Colonic mucosa (tissue), 4 donors: ENCODE results near the gene GID8. TPM values are rescaled to one million over a fixed set of nuclear protein-coding genes. Genes with fewer than 3 reads are reported as not detected.

ENCODE experiments used
- DNase-seq: peaks from one replicate; pipeline ENCODE4 v3.0.0-alpha.2; 2020
- H3K27ac ChIP-seq: fragments of 200-600 bp; one replicate; pipeline ENCODE4 v1.8.0; 2021
- H3K27me3 ChIP-seq: fragments of 200-600 bp; one replicate; pipeline ENCODE4 v1.8.0; 2021
- H3K36me3 ChIP-seq: fragments of 200-600 bp; one replicate; pipeline ENCODE4 v1.8.0; 2021
- H3K4me1 ChIP-seq: fragments of 200-600 bp; one replicate; pipeline ENCODE4 v1.8.0; 2021; ENCODE audit warnings: mild to moderate bottlenecking
- H3K4me3 ChIP-seq: fragments of 200-600 bp; one replicate; pipeline ENCODE4 v1.8.0; 2021
- H3K9ac ChIP-seq, 2 donors: one replicate each; pipeline ENCODE4 v1.7.0; 2013; ENCODE audit warnings: control low read depth in 2 of 2, low read depth in 2 of 2, low read length in 2 of 2
- H3K9me3 ChIP-seq: fragments of 200-600 bp; one replicate; pipeline ENCODE4 v1.8.0; 2021
- CTCF ChIP-seq: fragments of 200-600 bp; IDR thresholded peaks from one replicate; pipeline ENCODE4 v1.8.0; 2022; ENCODE audit warnings: antibody characterized with exemption, mild to moderate bottlenecking
- intact Hi-C: fragments of 100-400 bp; cut with DNase I; formaldehyde crosslinking; loops from one replicate; pipeline ENCODE4 v1.14.1; 2022
- total RNA-seq, 2 donors: library from RNA; stranded (reverse); fragmentation: NEBNext Ultra II Directional in 1 of 2; extraction: Animal tissue kit (Norgen Biotek cat#: 25700) in 1 of 2; gene quantifications; one replicate each; pipeline ENCODE4 v1.2.1, GENCODE V29; 2021
- donor health status: healthy.
- donor health status: DM: no; HTN: no; CAD: no.
- donor health status: DM: no; HTN: no; CAD: no.

The GID8 gene
- total RNA-seq, 2 donors from 2014 or later, result 37.3 to 40.4 TPM

DNA sequence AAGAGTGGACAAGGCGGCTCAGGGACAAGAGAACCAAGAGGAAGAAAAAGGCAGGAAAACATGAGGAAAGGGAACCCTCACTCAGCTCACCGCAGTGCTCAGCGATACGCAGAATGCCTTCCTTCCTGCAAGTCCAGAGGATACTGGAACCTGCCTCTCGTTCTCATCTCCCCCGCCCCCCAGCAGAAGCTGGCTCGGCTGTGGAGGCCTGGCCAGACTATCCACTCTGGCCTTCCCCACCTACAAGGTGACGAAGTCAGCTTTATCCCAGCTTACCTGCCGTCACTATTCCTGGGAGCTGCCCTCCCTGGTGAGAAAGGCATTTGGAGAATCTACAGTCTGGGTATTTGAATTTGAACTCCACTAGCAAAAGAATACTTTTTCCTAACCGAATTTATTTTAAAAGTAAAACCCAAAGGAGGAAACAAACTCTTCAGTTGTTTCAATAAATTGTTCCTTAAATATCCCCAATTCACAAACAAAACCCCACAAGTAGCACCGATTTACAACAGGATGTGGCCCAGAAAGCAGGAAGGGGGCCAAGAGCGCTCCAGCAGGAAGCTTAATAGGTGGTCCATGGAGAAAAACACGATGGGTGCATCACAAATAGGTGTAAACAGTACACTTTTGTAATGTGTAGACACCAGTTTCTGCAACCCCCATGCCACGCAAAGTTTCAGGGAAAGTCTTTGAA, 9.6 kb upstream of the GID8 start:
- H3K27me3 ChIP-seq, result no peaks in the 10 kb centered on the region
- H3K27ac ChIP-seq, result peak overlapping the region; percentile 85
- no peaks in the 10 kb centered on the region for H3K36me3 ChIP-seq
- TF ChIP-seq CTCF, result no peak
- peak overlapping the region; percentile 42 for H3K4me3 ChIP-seq
- H3K9me3 ChIP-seq, result no peaks in the 10 kb centered on the region
- intact Hi-C loops, result no loop called here
- H3K4me1 ChIP-seq, result peaks cover 29% of the 10 kb centered on the region
- peak overlapping the region; percentile 51 to 65 for H3K9ac ChIP-seq
- no peak for DNase-seq

- peaks cover 24% of the 10 kb centered on the region for H3K4me1 ChIP-seq
- peak overlapping the region; percentile 51 to 65 for H3K9ac ChIP-seq
- intact Hi-C loops, result no loop called here
- H3K4me3 ChIP-seq, result peak overlapping the region; percentile 42
- no peaks in the 10 kb centered on the region for H3K27me3 ChIP-seq
- H3K9me3 ChIP-seq, result no peaks in the 10 kb centered on the region
- peak; percentile 86 for DNase-seq
- peak overlapping the region; percentile 85 for H3K27ac ChIP-seq
- TF ChIP-seq CTCF, result no peak
- no peaks in the 10 kb centered on the region for H3K36me3 ChIP-seq
Measured at GRCh38 chr20:62929051-62929538, 8.9 kb upstream of the GID8 start.

GRCh38 chr20:62931464-62931863, 6.5 kb upstream of the GID8 start:
- intact Hi-C loops, result no loop called here
- TF ChIP-seq CTCF, result no peak
- Histone ChIP-seq H3K36me3 (no peaks in the 10 kb centered on the region), H3K9ac (no peak overlapping the region), H3K27me3 (no peaks in the 10 kb centered on the region), H3K27ac (no peak overlapping the region), H3K9me3 (no peaks in the 10 kb centered on the region), H3K4me1 (peaks cover 27% of the 10 kb centered on the region), H3K4me3 (no peak overlapping the region)
- no peak for DNase-seq

- intact Hi-C loops, result no loop called here
- DNase-seq, result no peak
- Histone ChIP-seq H3K36me3 (no peaks in the 10 kb centered on the region), H3K4me1 (peaks cover 12% of the 10 kb centered on the region), H3K9me3 (no peaks in the 10 kb centered on the region), H3K27me3 (no peaks in the 10 kb centered on the region), H3K9ac (no peak overlapping the region), H3K4me3 (no peak overlapping the region), H3K27ac (no peak overlapping the region)
- TF ChIP-seq CTCF, result no peak
Measured at GRCh38 chr20:62933966-62934365, 4.0 kb upstream of the GID8 start.

DNA sequence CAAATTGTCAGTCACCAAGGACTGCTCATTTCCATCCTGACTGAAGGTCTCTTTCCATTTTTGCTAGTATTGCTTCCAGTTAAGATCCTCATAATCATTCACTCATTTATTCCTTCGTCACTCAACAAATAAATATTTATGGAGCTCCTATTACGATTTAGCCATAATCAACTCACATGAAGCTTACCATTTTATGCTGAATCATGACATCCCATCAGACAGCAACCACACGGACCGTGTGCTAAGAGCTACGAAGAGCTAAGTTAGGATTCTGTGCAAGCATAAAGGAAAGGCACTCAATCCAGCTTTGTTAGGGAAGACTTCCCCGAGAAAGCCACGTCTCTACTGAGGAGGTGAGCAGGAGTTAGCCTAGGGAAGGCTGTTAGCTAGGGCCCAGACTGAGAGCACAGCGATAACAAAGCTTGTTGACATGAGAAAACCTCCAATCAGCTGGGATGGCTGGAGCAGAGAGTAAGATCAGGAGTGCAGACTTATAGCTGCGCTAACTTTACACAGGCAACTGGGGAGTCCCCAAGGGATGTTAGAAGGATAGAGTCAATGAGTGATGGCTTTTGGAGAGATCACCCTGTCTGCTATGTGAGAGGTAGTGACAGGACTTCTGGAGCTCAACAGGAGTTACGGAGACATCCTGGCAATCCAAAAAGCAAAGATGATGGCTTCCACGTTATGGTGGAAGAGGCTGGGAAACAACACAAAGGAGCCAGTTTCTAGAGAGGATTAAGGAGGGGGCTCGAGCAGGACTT, 2.6 kb upstream of the GID8 start:
- intact Hi-C loops, result no loop called here
- Histone ChIP-seq H3K36me3 (no peaks in the 10 kb centered on the region), H3K9ac (no peak overlapping the region), H3K27ac (no peak overlapping the region), H3K9me3 (no peaks in the 10 kb centered on the region), H3K4me1 (peaks cover 23% of the 10 kb centered on the region), H3K4me3 (no peak overlapping the region), H3K27me3 (no peaks in the 10 kb centered on the region)
- no peak for TF ChIP-seq CTCF
- no peak for DNase-seq
